H1 (cell line): ENCODE results near the gene SUPT20HL1. TPM values are rescaled to one million over a fixed set of nuclear protein-coding genes. Genes with fewer than 3 reads are reported as not detected.

Source experiments
- CTCF ChIA-PET: fragments of 300-600 bp; sonication (Branson Sonifier 250); formaldehyde crosslinking; loops from one replicate; lab custom pipeline; 2021; ENCODE audit not compliant: partially characterized antibody; lab: Charles Lee
- POLR2A ChIA-PET: fragments of 300-600 bp; sonication (Branson Sonifier 250); formaldehyde crosslinking; loops from one replicate; lab custom pipeline; 2021; ENCODE audit warnings: inconsistent platforms; ENCODE audit not compliant: partially characterized antibody; lab: Charles Lee
- DNase-seq, 2 experiments: peaks; one replicate each; pipeline versions ENCODE4 v3.0.0 to v3.0.0-alpha.2; 2010 to 2022; ENCODE audit warnings: low spot score in 2 of 2, low read depth in 1 of 2, mixed read lengths in 1 of 2
- FAIRE-seq: peaks from 2 replicates; lab custom pipeline; 2011; peaks lifted over from hg19 to GRCh38; lab: Jason Lieb, UNC
- H2AFZ ChIP-seq: 2 replicates; pipeline ENCODE4 v1.8.1; 2012; ENCODE audit warnings: low read length, inconsistent platforms
- H2AK5ac ChIP-seq: 2 replicates; pipeline ENCODE4 v1.6.1; 2013; ENCODE audit warnings: low read depth, low read length
- H2BK120ac ChIP-seq: replicated peaks from 2 replicates; pipeline ENCODE3; 2013; ENCODE audit warnings: low read depth, low read length, inconsistent platforms
- H2BK12ac ChIP-seq: 2 replicates; pipeline ENCODE4 v1.6.1; 2013; ENCODE audit warnings: low read depth, low read length
- H2BK15ac ChIP-seq: 2 replicates; pipeline ENCODE4 v1.6.1; 2013; ENCODE audit warnings: low read length
- H2BK20ac ChIP-seq: 2 replicates; pipeline ENCODE4 v1.6.1; 2013; ENCODE audit warnings: low read length
- H2BK5ac ChIP-seq: 2 replicates; pipeline ENCODE4 v1.6.1; 2013; ENCODE audit warnings: low read depth, low read length
- H3K14ac ChIP-seq: 2 replicates; pipeline ENCODE4 v1.6.1; 2013; ENCODE audit warnings: inconsistent platforms; ENCODE audit not compliant: insufficient read length
- H3K18ac ChIP-seq: 2 replicates; pipeline ENCODE4 v1.6.1; 2013; ENCODE audit warnings: low read length; ENCODE audit errors: extremely low read depth
- H3K23ac ChIP-seq: 2 replicates; pipeline ENCODE4 v1.6.1; 2013; ENCODE audit warnings: inconsistent platforms; ENCODE audit not compliant: insufficient read length
- H3K23me2 ChIP-seq: 2 replicates; pipeline ENCODE4 v1.6.1; 2013; ENCODE audit warnings: low read depth, low read length
- H3K27ac ChIP-seq: 2 replicates; pipeline ENCODE4 v1.6.1; 2011; ENCODE audit warnings: low read depth, low read length, inconsistent platforms
- H3K27me3 ChIP-seq, 4 experiments: replicated peaks in 1 of 4; 1 replicate in 1 of 4; 2 replicates in 3 of 4; pipeline versions ENCODE4 v1.6.1 to v1.8.1; 2011 to 2013; ENCODE audit warnings: low read length in 3 of 4, mild to moderate bottlenecking in 3 of 4, inconsistent platforms in 2 of 4, mixed read lengths in 2 of 4, moderate library complexity in 1 of 4; ENCODE audit not compliant: control insufficient read depth in 3 of 4, insufficient read depth in 3 of 4; ENCODE audit errors: extremely low read depth in 1 of 4
- H3K36me3 ChIP-seq, 4 experiments: 2 replicates each; pipeline versions ENCODE4 v1.6.1 to v1.8.1; 2011 to 2013; ENCODE audit warnings: mild to moderate bottlenecking in 4 of 4, low read length in 3 of 4, moderate library complexity in 2 of 4, control low read depth in 1 of 4, inconsistent platforms in 1 of 4; ENCODE audit not compliant: insufficient read depth in 4 of 4, control insufficient read depth in 2 of 4
- H3K4ac ChIP-seq: replicated peaks from 2 replicates; pipeline ENCODE3; 2013; ENCODE audit warnings: low read length, low read depth, mixed read lengths, inconsistent platforms; ENCODE audit not compliant: insufficient read length
- H3K4me1 ChIP-seq, 4 experiments: replicated peaks in 1 of 4; 1 replicate in 1 of 4; 2 replicates in 3 of 4; pipeline versions ENCODE4 v1.6.1 to v1.8.1; 2011 to 2013; ENCODE audit warnings: low read length in 3 of 4, inconsistent platforms in 2 of 4, mixed read lengths in 1 of 4; ENCODE audit not compliant: insufficient read depth in 4 of 4, control insufficient read depth in 3 of 4
- H3K4me2 ChIP-seq, 2 experiments: 2 replicates each; pipeline versions ENCODE4 v1.6.1 to v1.8.1; 2011 to 2013; ENCODE audit warnings: low read depth in 2 of 2, low read length in 2 of 2, control low read depth in 1 of 2, inconsistent platforms in 1 of 2, mild to moderate bottlenecking in 1 of 2; ENCODE audit not compliant: insufficient read depth in 1 of 2
- H3K4me3 ChIP-seq, 4 experiments: fragments of 200-600, 300-600 bp in 1 of 4; sonication (generic), shearing (Covaris generic), sonication (Bioruptor Twin) in 1 of 4; 2 replicates each; pipeline versions ENCODE4 v1.5.1 to v1.8.1; 2011 to 2016; ENCODE audit warnings: low read length in 4 of 4, low read depth in 3 of 4, control low read depth in 2 of 4, inconsistent platforms in 2 of 4, mild to moderate bottlenecking in 2 of 4, mixed read lengths in 1 of 4, moderate library complexity in 1 of 4; ENCODE audit not compliant: insufficient read depth in 2 of 4; ENCODE audit errors: extremely low read depth in 1 of 4
- H3K56ac ChIP-seq: replicated peaks from 2 replicates; pipeline ENCODE3; 2013; ENCODE audit warnings: low read depth, mild to moderate bottlenecking, mixed read lengths, low read length, inconsistent platforms; ENCODE audit not compliant: insufficient read length
- H3K79me1 ChIP-seq: 2 replicates; pipeline ENCODE4 v1.6.1; 2013; ENCODE audit warnings: low read depth, low read length, control low read depth
- H3K79me2 ChIP-seq, 2 experiments: 2 replicates each; pipeline versions ENCODE4 v1.6.1 to v1.8.1; 2012 to 2013; ENCODE audit warnings: low read length in 2 of 2, mild to moderate bottlenecking in 2 of 2, inconsistent platforms in 1 of 2; ENCODE audit not compliant: insufficient read depth in 2 of 2, control insufficient read depth in 1 of 2
- H3K9ac ChIP-seq, 4 experiments: replicated peaks in 1 of 4; 1 replicate in 1 of 4; 2 replicates in 3 of 4; pipeline versions ENCODE4 v1.6.1 to v1.8.1; 2011 to 2013; ENCODE audit warnings: low read depth in 3 of 4, low read length in 3 of 4, control low read depth in 2 of 4, mild to moderate bottlenecking in 2 of 4, moderate library complexity in 2 of 4, inconsistent platforms in 1 of 4; ENCODE audit errors: extremely low read depth in 1 of 4
- H3K9me3 ChIP-seq, 2 experiments: 2 replicates each; pipeline versions ENCODE4 v1.6.1 to v1.8.1; 2012 to 2013; ENCODE audit warnings: mild to moderate bottlenecking in 2 of 2, moderate library complexity in 2 of 2, control low read depth in 1 of 2, inconsistent platforms in 1 of 2, low read depth in 1 of 2, low read length in 1 of 2, mixed read lengths in 1 of 2; ENCODE audit not compliant: insufficient read depth in 2 of 2
- H4K20me1 ChIP-seq, 2 experiments: replicated peaks in 1 of 2; 2 replicates each; pipeline versions ENCODE3 to v1.8.1; 2011 to 2013; ENCODE audit warnings: inconsistent platforms in 2 of 2, low read length in 2 of 2, mild to moderate bottlenecking in 1 of 2; ENCODE audit not compliant: insufficient read depth in 2 of 2, control insufficient read depth in 1 of 2
- H4K5ac ChIP-seq: 2 replicates; pipeline ENCODE4 v1.6.1; 2013; ENCODE audit warnings: low read length, low read depth, mixed read lengths, inconsistent platforms; ENCODE audit not compliant: insufficient read length
- H4K8ac ChIP-seq: 2 replicates; pipeline ENCODE4 v1.8.0; 2013; ENCODE audit warnings: mild to moderate bottlenecking, moderate library complexity, low read length, inconsistent platforms; ENCODE audit not compliant: insufficient read depth; ENCODE audit errors: extremely low read depth
- H4K91ac ChIP-seq: replicated peaks from 2 replicates; pipeline ENCODE3; 2013; ENCODE audit warnings: low read length, mixed read lengths, inconsistent platforms; ENCODE audit not compliant: insufficient read length
- BCL11A ChIP-seq, 2 experiments: IDR thresholded peaks; one replicate each; pipeline ENCODE4 v1.6.1; 2011; ENCODE audit warnings: low read depth in 2 of 2, low read length in 2 of 2, mild to moderate bottlenecking in 2 of 2
- E2F6 ChIP-seq: IDR thresholded peaks from 2 replicates; pipeline ENCODE4 v1.6.1; 2012; ENCODE audit warnings: inconsistent platforms
- EZH2 ChIP-seq: fragments of 200-600 bp; sonication (generic); IDR thresholded peaks from 2 replicates; pipeline ENCODE4 v1.7.1; 2012; ENCODE audit warnings: low read depth, mild to moderate bottlenecking, moderate library complexity, low read length, inconsistent platforms; ENCODE audit not compliant: severe bottlenecking
- RBBP5 ChIP-seq: IDR thresholded peaks from 2 replicates; pipeline ENCODE4 v1.7.1; 2012; ENCODE audit warnings: low read depth, mild to moderate bottlenecking, inconsistent platforms, low read length, moderate library complexity, borderline replicate concordance
- TAF7 ChIP-seq: optimal IDR thresholded peaks from 2 replicates; pipeline ENCODE3; 2011; ENCODE audit warnings: low read depth, mild to moderate bottlenecking, inconsistent platforms, low read length, moderate library complexity, borderline replicate concordance
- WGBS, 2 experiments: shearing (Covaris generic) in 1 of 2; methylation state at CpG; one replicate each; pipeline versions ENCODE4 v1.1.6 to v1.1.7; 2013 to 2015; ENCODE audit warnings: low lambda C conversion rate in 2 of 2, mixed read lengths in 2 of 2, inconsistent platforms in 1 of 2, low coverage in 1 of 2, missing lambda C conversion rate in 1 of 2; ENCODE audit not compliant: insufficient replicate concordance in 2 of 2, insufficient coverage in 1 of 2, insufficient read length in 1 of 2; ENCODE audit errors: extremely low coverage in 1 of 2, missing lambda C conversion rate in 1 of 2; 5-methylcytosine and 5-hydroxymethylcytosine counted together
- polyA plus RNA-seq, 7 experiments: library from polyadenylated mRNA; depleted of rRNA in 3 of 7; stranded (reverse) in 5 of 7; unstranded in 2 of 7; fragments of >200 nt in 5 of 7; fragments of 200-250 nt in 2 of 7; gene quantifications; 1 replicate in 5 of 7; 2 replicates in 1 of 7; 4 replicates in 1 of 7; pipeline versions ENCODE4 v1.2.1 to v1.2.3, GENCODE V29; 2011 to 2013; ENCODE audit warnings: missing spikeins in 2 of 7, mixed read lengths in 2 of 7
- total RNA-seq: library from RNA; stranded (reverse); fragmentation: NEBNext Ultra II Directional; extraction: Animal tissue kit (Norgen Biotek cat#: 25700); gene quantifications from 2 replicates; pipeline ENCODE4 v1.2.1, GENCODE V29; 2021

SUPT20HL1 gene
- total and polyA plus RNA-seq, 2 of the 8 experiments (the other 6 are each of a cell fraction or from before 2014, with no cell fraction given) = not detected

- Histone ChIP-seq H3K27ac (no peak overlapping the region), H3K9me3 (no peaks in the 10 kb centered on the region), H2AK5ac (no peak overlapping the region), H3K56ac (no peak overlapping the region), H3K36me3 (no peaks in the 10 kb centered on the region), H4K20me1 (no peaks in the 10 kb centered on the region), H4K8ac (no peak overlapping the region), H3K4me3 (no peak overlapping the region), H3K79me1 (no peaks in the 10 kb centered on the region), H3K23me2 (no peaks in the 10 kb centered on the region), H2BK15ac (no peak overlapping the region), H2BK5ac (no peak overlapping the region), H3K4ac (no peak overlapping the region), H4K5ac (no peak overlapping the region), H3K18ac (no peak overlapping the region), H3K79me2 (no peaks in the 10 kb centered on the region), H2BK12ac (no peak overlapping the region), H4K91ac (no peak overlapping the region), H3K27me3 (no peaks in the 10 kb centered on the region), H3K9ac (no peak overlapping the region), H3K14ac (no peak overlapping the region), H2AFZ (no peak overlapping the region), H3K4me2 (no peak overlapping the region), H3K23ac (no peak overlapping the region), H2BK20ac (no peak overlapping the region), H3K4me1 (no peaks in the 10 kb centered on the region), H2BK120ac (no peak overlapping the region)
- FAIRE-seq = no peak
- DNase-seq = no peak
- ChIA-PET POLR2A (no interaction called here), CTCF (interaction anchor here (1.1 kb wide), 1 partner anchor 50 kb away, joined by 3 read pairs; no protein-coding TSS in a partner anchor)
- 84% methylated on average over 4 of the region's 4 CpGs; no CpG with 5 or more reads in 1 of the 2 experiments for WGBS, 2 experiments
- no peak for TF ChIP-seq EZH2
- TF ChIP-seq E2F6 = no peak
- no peak for TF ChIP-seq BCL11A (IDR thresholded peaks at IDR 0.05; ENCODE audit: low read depth in 2 of 2, low read length in 2 of 2)
- TF ChIP-seq TAF7 = no peak
- no peak for TF ChIP-seq RBBP5
These were observed 38.6 kb upstream of the SUPT20HL1 start for GRCh38 chrX:24321741-24322395.
